ENCODE measurements around the gene MACROD2.
"Not testable (repeated sequence)": the region's sequence is repeated elsewhere in the genome, so short reads cannot be mapped to it uniquely, and the experiment has no call there.

MACROD2 gene

DNA sequence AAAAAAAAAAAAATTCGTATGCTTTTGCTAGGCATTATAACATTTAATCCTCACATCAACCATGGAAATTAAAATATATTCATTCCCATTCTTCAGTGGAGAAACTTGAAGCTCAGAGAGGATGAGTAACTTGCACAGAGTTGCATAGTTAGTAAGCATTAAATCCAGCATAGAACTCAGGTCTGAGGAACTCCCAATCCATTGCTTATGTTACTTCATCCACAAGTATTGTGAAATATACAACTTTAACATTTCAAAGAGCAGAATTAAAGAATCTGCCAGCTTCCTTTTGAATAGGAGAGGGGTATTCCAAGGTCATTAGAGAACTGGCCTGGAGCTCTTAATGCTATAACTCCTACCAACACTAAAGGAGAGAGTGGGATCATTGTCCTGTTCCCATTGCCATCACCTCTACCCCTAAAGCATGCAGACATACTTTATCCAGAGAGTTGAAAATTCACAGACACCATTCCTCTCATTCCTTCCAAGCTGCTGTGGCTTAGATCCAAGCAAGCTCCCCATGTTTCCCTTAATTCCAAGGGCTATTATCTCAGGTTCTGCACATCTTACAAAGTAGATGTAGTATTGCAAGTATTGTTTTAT lies 250.2 kb downstream of the MACROD2 start:
- in situ Hi-C loops (cut with MboI; ENCODE audit: low sequenced_read_pairs), result no loop called here

DNA sequence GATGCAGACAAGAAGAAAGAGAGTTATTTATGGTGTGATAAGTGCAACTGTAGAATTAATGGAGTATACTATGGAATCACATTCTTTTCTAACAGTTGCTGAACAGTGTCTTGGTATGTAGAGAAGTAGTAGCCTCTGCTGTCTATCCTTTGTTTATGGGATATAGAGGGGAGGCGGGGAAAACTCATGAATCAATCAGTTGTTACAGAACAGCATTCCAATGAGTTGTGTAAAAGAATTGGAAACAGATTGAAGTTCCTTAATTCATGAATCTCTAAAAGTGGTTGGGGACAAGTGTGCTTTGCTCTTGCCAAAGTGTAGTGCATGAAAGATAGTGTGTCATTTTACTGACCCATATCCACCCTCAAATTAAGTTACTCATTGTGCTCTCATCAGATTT lies 264.4 kb downstream of the MACROD2 start:
- in situ Hi-C loops (cut with MboI; ENCODE audit: low sequenced_read_pairs), result no loop called here

- in situ Hi-C loops (cut with MboI; ENCODE audit: low sequenced_read_pairs), result no loop called here
Observed at GRCh38 chr20:14260367-14260766, 265.1 kb downstream of the MACROD2 start.

DNA sequence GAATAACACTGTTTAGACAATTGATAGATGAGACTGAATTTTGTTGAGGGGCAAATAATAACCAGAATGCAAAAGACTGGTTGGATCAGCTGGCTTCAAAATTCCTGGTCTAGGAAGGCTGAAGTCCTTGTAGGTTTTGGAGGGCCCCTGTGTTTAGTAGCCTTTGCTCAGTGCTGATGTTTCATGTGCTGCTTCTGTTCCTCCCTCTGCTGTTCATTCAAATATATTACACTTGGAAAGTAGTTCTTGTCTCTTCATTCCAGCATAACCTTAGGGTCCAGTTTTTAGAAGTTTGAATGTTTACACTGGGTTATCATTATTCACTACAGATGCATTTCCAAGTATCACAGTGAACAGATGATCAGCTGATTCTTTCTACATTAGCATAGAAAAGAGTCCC lies 269.6 kb downstream of the MACROD2 start:
- in situ Hi-C loops (cut with MboI; ENCODE audit: low sequenced_read_pairs), result no loop called here

DNA sequence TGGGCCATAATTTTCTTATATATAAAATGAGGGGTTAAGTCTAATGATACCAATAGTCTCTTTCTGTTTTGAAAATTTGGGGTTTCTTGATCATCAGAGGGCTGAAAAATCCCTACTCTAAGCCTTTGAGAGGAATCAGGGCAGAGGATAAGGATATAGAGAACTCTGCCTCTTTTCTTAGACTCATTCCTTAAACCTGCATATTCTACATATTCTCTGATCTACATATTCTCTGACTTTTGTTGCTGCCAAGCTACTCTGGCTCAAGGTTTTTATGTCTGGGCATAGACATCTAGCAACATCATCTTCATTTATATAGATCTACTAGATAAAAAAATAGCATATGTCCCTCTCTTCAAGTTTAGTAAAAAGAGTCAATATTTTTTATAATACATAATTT lies 270.9 kb downstream of the MACROD2 start:
- in situ Hi-C loops (cut with MboI; ENCODE audit: low sequenced_read_pairs), result no loop called here

DNA sequence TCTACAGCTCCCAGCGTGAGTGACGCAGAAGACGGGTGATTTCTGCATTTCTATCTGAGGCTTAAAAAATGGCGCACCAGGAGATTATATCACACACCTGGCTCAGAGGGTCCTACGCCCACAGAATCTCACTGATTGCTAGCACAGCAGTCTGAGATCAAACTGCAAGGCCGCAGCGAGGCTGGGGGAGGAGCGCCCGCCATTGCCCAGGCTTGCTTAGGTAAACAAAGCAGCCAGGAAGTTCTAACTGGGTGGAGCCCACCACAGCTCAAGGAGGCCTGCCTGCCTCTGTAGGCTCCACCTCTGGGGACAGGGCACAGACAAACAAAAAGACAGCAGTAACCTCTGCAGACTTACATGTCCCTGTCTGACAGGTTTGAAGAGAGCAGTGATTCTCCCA lies 275.4 kb downstream of the MACROD2 start:
- in situ Hi-C loops (cut with MboI; ENCODE audit: low sequenced_read_pairs), result not testable (repeated sequence)

GRCh38 chr20:14282140-14282539 lies 286.8 kb downstream of the MACROD2 start:
- in situ Hi-C loops (cut with MboI; ENCODE audit: low sequenced_read_pairs), result no loop called here

GRCh38 chr20:14284443-14284842 lies 289.1 kb downstream of the MACROD2 start:
- in situ Hi-C loops (cut with MboI; ENCODE audit: low sequenced_read_pairs), result no loop called here

DNA sequence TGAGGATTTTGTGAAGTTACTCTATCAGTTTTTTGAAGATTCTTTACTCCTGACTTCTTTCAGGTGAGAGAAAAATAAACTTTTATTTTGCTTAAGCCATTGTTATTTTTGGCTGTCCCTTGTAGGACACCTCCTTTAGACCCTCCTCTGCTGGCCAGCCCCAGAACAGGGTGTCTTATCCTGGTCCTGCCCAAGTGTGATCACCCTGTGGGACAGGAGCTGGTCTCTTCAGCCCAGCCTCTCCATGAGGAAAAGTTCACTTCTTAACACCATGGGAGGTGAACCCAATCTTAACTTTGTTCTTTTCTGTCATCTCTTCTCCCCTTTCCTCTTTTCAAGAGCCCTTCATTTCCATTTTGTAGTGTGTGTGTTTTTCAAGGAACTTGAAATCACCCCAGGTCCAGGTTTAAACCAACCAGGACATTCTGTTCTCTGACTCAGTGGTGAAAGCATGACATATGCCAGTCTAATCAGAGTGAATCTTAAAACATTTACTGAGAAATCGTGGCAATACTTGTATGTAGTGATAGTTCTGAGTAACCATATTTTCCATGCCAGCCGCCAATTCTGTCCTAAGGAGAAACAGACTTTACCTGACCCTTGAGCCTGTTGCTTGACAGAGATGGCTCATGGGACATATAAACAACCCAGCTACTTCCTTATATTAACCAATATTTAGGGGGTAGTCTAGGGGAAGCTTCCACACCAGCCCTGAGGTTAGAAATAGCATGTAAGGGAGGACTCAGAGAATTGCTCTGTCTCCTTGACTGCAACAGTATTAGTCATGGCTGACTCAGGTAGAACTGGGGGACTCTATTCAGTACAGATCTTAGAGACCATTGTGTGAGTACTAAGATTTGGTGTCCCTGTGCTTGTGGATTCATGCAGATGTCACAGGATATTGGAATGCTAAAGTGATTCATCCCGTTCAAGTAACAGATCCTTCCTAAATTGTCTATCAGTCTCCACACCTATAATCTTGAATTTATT lies 293.3 kb downstream of the MACROD2 start:
- in situ Hi-C loops (cut with MboI; ENCODE audit: low sequenced_read_pairs), result no loop called here

GRCh38 chr20:14291502-14291901 lies 296.2 kb downstream of the MACROD2 start:
- in situ Hi-C loops (cut with MboI; ENCODE audit: low sequenced_read_pairs), result no loop called here

DNA sequence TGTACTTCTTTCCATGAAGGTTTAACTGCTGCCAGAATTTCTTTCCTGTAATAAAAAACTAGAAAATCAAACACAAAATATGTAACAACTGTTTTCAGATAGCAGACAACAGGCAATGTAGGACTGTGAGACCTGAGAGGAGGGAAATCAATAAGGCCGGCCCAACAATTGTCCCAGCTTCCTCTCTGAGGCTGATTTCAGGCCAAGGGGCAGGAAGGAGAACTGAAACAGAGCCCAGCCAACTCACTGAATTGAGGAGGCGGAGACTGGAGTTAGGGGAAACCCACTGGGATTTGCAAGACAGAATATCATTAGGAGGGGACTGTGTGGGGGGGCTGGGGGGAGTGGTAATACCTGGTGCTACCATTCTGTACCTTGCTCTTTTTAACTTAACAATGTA lies 299.9 kb downstream of the MACROD2 start:
- in situ Hi-C loops (cut with MboI; ENCODE audit: low sequenced_read_pairs), result no loop called here

GRCh38 chr20:14295770-14296309 lies 300.5 kb downstream of the MACROD2 start:
- in situ Hi-C loops (cut with MboI; ENCODE audit: low sequenced_read_pairs), result no loop called here

DNA sequence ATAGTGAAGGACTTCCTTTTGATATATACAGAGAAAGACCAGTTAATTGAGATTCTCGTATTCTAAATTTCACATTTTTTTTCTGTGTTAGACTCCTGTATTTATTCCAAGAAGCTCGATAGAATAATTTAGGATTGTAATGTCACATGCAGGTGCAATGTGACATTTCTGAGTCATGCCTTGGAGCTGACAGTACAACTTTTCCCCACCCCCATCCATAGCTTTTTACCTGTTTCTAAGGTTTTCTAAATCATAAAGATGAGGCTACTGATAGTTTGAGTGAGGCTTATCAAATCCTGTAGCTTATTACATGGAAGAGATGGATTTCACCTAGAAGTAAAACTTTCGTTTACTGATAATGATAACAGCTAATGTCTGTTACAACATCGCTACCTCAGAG lies 304.5 kb downstream of the MACROD2 start:
- in situ Hi-C loops (cut with MboI; ENCODE audit: low sequenced_read_pairs), result no loop called here

- in situ Hi-C loops (cut with MboI; ENCODE audit: low sequenced_read_pairs), result no loop called here
Observed at GRCh38 chr20:14303106-14303505, 307.8 kb downstream of the MACROD2 start.

- in situ Hi-C loops (cut with MboI; ENCODE audit: low sequenced_read_pairs), result no loop called here
Observed at GRCh38 chr20:14303651-14304050, 308.3 kb downstream of the MACROD2 start.

DNA sequence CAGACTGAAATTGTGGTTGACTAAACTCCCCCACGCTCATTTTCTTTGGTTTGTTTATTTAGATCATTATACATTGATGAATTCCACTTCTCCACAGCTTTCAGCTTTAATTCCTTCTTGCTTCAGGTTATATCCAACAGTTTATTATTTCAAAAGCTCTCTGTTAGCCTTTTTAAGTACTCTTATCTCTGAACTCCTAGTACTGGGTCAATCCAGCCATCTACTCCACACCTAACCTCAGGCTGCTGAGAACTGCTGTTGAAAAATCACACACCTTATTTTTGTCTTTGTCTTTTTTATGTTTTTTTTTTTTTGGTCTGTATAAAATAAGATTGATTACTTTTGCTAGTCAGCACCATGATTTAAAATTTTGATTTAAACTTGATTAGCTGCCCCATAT lies 309.2 kb downstream of the MACROD2 start:
- in situ Hi-C loops (cut with MboI; ENCODE audit: low sequenced_read_pairs), result no loop called here

DNA sequence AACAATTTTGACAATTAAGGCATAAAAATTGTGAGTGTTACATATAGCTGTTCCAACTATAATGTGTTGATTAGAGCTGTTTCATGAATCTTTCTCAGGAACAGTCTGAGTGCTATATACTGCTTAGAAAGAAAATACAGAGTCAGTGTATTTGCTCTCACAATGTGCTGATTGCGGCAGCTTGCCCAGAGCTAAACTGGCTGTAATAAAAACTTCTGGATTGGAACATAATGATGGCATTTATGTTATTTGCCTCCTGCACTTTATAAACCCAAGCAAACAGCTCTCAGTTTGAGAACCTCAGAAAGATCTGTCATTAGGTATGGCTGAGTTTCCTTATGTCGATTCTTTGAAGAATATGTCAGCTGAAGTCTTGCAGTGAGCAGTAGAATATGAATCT lies 312.6 kb downstream of the MACROD2 start:
- in situ Hi-C loops (cut with MboI; ENCODE audit: low sequenced_read_pairs), result no loop called here

DNA sequence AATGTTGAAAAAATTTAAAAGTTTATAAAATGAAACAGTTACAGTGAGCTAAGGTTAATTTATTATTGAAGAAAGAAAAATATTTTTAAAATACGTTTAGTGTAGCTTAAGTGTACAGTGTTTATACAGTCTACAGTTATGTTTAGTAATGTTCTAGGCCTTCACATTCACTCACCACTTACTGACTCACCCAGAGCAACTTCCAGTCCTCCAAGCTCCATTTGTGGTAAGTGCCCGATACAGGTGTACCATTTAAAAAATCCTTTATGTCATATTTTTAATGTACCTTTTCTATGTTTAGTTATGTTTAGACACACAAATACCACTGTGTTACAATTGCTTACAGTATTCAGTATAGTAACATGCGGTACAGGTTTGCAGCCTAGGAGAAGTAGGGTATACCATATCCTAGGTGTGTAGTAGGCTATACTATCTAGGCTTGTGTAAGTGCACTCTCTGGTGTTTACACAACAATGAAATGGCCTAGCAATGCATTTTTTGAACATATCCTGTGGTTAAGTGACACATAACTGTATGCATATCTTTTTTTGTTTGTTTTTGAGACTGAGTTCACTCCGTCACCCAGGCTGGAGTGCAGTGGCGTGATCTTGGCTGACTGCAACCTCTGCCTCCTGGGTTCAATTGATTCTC lies 315.8 kb downstream of the MACROD2 start:
- in situ Hi-C loops (cut with MboI; ENCODE audit: low sequenced_read_pairs), result no loop called here

- in situ Hi-C loops (cut with MboI; ENCODE audit: low sequenced_read_pairs), result no loop called here
Observed at GRCh38 chr20:14312001-14312400, 316.7 kb downstream of the MACROD2 start.

DNA sequence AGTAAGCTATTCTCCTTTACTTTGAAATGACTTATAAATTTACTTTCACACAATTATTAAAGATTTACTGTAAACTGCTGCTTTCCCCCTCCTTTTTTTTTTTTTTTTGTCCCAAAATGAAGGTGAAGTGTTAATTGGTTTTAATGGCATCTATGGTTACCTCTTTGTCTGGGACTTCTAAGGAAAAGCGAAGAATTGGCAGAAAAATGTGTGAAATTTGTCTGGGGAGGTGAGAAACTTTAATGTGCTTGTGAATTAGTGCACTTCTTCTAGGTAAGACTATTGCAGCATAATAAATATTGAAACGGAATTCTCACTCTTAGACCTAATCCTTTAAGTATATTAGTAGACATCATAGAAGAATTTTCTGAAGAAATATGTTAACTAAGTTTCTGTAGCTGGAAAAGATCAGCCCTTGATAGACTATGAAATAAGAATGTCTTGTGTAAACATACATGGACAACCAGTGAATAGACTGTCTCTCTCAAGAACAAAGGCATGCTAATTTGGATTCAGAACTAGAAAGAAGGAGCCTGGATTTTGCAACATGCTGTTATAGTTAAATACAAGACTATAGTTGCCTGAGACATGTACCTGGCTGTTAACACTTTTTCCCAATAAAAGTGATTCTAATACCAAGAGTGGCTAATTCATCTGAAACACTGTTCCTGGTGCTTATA lies 318.2 kb downstream of the MACROD2 start:
- in situ Hi-C loops (cut with MboI; ENCODE audit: low sequenced_read_pairs), result no loop called here

- in situ Hi-C loops (cut with MboI; ENCODE audit: low sequenced_read_pairs), result no loop called here
Observed at GRCh38 chr20:14319704-14320103, 324.4 kb downstream of the MACROD2 start.

Measured in HL-60/S4 (cell line).